ENCODE results near the gene GMPPA.
A peak's percentile ranks its signal among the peaks of the same experiment; 100 is the strongest.

GMPPA gene

DNA sequence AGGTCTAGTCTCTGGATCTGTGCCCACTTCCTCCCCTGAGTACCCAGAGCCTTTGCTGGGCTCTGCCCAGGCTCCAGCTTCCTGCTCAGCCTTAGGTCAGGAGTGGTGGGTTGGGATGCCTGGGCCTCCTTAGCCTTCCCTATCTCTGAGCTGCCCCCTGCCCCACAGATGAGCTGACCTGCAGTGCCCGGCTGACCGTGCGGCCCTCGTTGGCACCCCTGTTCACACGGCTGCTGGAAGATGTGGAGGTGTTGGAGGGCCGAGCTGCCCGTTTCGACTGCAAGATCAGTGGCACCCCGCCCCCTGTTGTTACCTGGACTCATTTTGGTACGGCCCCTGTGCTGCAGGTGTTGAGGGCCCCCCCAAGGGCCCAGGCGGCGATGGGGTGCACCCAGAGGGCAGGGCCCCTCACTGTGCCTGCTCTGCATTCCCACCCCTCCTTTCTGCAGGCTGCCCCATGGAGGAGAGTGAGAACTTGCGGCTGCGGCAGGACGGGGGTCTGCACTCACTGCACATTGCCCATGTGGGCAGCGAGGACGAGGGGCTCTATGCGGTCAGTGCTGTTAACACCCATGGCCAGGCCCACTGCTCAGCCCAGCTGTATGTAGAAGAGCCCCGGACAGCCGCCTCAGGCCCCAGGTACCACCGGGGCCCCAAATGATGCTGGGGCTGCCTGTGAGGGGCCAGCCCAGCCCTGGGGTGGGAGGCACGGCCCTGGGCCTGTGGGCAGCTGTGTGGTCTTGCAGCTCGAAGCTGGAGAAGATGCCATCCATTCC lies 30.1 kb upstream of the GMPPA start:
- no peak for DNase-seq (ENCODE audit: low read depth)

DNA sequence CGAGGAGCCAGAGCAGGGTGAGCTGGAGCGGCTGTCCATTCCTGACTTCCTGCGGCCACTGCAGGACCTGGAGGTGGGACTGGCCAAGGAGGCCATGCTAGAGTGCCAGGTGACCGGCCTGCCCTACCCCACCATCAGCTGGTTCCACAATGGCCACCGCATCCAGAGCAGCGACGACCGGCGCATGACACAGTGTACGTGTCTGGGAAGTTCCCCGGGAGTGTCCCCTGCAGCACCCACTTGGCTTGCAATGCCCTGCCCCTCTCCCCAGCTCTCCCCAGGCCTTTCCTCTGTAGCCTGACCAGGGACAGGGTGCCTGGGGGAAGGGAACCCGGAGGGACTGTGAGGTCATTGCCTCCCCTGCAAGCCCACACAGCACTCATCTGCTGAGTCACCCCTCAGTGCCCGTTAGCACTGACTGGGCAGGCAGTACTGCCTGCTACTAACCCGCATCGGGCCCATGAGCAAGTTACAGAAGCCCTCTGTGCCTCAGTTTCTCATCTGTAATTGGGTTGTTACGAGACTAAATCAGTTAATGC lies 29.4 kb upstream of the GMPPA start:
- DNase-seq (ENCODE audit: low read depth), result no peak

DNA sequence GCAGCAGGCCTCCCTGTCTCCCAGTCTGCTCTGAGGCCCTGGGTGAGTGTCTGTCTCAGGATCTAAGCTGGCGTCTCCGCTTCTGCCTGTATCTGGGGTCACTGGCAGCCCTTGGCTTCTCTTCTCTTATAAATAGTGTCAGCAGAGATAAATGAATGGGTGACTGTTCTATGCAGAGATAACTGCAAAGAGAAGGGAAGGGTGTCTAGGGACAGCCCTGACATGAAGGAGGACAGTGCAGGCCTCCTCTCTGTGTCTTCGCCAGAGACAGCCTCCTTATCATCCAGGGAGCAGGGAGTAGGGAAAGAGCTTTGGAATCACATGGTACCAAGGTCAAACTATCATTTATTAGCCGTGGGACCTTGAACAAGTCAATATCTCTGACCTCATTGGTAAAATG lies 28.3 kb upstream of the GMPPA start:
- no peak for DNase-seq (ENCODE audit: low read depth)

DNA sequence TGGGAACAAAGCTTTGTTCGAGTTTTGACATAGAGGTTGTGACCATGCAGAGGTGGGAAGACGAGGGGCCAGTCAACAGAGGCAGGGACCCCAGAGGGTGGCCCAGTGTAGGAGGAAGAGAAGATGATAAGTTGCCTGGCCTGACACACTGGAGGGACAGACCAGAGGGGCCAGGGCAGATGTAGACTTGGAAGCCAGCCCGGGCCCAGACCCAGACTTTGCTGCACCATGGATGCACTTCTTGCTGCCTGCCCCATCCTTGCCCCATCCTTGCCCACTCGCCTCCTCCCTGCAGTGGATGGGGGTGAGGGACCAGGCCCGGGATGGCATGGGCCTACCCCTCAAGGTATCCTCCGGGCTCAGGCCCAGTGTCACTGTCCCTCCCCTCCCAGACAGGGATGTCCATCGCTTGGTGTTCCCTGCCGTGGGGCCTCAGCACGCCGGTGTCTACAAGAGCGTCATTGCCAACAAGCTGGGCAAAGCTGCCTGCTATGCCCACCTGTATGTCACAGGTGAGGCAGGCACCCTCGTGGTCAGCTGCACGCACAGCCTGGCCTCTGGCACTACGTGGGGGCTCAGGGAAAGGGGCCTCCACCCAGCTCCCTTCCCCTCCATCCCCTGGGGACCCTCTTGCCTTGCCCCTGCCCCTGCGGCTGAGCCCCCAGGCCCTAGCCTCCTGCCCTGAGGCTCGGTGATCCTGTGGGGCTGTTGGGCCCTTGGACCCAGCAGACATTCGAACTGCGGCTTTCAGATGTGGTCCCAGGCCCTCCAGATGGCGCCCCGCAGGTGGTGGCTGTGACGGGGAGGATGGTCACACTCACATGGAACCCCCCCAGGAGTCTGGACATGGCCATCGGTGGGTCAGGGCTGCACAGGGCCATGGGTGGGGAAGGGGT lies 27.0 kb upstream of the GMPPA start:
- DNase-seq (ENCODE audit: low read depth), result no peak

DNA sequence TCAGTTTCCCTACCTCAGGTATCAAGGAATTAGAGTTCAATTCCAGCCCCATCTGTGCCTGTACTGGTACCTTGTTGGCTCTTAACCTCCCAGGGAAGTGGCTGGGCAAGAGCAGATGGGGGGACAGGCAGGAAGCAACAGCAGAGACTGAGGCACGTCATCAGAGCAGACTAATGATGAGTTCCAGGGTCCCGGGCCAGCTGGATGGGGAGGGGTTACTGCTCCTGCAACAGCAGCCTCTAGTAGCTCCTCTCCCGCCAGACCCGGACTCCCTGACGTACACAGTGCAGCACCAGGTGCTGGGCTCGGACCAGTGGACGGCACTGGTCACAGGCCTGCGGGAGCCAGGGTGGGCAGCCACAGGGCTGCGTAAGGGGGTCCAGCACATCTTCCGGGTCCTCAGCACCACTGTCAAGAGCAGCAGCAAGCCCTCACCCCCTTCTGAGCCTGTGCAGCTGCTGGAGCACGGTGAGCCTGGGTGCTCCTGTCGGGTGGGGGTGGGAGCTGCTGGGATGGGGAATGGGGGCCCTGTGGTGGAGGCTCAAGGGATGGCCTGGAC lies 26.0 kb upstream of the GMPPA start:
- DNase-seq (ENCODE audit: low read depth), result no peak

- DNase-seq (ENCODE audit: low read depth), result no peak
Observed at GRCh38 chr2:219473511-219473910, 25.2 kb upstream of the GMPPA start.

DNA sequence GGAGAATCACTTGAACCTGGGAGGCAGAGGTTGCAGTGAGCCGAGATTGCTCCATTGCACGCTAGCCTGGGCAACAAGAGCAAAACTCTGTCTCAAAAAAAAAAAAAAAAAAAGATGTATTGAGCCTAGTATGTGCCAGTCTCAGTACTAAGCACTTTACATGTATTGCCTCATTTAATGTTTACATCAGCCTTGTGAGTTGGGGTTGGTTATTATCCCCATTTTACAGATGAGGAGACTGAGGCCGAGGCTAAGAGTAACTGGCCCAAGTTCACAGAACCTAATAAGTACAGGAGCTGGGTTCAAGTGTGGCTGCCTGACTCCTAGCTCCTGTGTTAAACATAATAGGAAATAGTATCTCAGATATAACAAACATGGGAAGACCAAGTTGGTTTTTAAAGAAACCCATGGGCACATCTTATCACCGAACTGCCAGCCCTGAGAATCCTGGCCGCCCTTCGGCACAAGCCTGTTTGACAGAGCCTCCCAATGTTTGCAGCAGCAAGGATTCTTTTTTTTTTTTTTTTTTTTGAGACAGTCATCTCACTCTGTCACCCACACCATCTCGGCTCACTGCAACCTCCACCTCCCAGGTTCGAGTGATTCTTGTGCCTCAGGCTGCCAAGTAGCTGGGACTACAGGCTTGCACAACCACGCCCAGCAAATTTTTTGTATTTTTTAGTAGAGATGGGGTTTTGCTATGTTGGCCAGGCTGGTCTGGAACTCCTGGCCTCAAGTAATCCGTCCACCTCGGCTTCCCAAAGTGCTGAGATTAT lies 24.2 kb upstream of the GMPPA start:
- no peak for DNase-seq (ENCODE audit: low read depth)

DNA sequence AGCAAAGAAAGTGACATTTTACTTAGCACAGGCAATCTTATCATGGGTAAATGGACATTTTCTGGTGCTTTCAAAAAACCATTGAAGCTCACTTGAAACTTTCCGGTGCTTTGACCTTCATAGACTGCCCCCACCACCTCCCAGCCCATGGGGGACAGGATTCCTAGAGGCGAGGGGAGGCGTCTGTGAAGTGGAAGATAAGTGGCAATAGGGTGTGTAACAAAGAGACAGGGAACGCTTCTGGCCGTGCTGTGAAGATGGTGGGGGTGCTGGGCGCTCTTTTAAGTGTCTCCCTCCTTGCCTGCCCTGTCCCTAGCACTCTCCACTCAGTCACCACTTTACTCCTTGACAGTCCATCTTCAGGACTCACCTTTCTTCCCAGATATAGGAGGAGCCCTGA lies 23.4 kb upstream of the GMPPA start:
- no peak for DNase-seq (ENCODE audit: low read depth)

DNA sequence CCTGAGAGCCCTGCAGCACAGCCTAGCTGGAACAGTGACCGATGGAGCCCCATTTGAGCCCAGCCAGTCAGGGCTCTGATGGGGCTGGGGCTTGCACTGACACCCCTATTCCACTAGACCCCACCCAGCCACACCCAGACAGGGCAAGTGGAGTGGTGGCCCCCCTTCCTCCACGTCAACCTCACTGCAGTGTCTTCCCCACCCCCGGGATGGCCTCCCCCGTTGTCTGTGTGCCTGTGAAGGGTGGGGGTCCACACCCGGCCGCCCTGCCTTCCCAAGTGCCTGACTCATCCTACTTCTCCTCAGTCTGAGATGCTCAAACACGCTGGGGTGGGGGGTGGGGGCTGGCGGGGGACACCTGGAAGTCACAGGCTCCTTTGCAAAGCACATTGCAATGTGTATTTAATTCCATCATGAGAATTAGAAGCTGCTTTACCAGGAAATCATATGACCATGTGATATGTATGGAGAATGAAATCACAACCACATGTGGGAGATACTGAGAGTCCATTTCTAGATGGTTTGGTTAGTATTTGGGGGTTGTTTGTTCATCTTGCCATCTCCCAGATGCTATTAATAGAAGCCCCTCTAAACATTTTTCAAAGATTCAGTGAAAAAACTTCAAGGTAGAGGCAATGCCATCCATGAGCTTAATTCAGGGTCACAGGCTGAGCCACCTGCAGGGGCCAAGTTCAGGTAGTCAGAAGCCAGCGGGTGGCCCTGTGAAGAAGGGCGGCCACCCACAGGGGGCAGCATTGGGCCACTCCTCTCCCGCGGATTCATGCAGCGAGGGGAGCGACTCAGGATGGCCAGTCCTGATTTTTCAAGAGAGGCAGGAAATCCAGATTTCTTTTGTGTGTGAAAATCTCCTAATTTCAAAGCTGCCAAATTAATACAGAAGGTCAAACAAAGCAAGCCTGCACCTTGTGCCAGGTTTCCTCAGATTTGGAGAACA lies 22.7 kb upstream of the GMPPA start:
- DNase-seq (ENCODE audit: low read depth), result peak; percentile 48

- no peak for DNase-seq (ENCODE audit: low read depth)
Observed at GRCh38 chr2:219476652-219477151, 22.0 kb upstream of the GMPPA start.

DNA sequence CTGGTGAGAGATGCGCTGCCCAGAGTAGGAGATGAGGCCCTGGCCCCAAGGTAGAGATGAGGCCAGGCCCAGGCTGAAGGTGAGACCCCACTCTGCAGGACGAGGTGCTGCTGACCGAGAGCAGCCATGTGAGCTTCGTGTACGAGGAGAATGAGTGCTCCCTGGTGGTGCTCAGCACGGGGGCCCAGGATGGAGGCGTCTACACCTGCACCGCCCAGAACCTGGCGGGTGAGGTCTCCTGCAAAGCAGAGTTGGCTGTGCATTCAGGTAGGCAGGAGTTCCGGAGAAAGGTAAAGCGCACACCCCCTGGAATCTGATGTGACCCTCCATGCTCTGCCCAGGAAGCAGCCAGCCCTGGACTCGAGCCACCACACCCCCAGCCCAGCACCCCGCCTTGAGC lies 21.5 kb upstream of the GMPPA start:
- no peak for DNase-seq (ENCODE audit: low read depth)

- no peak for DNase-seq (ENCODE audit: low read depth)
Observed at GRCh38 chr2:219477815-219478214, 20.9 kb upstream of the GMPPA start.

GRCh38 chr2:219478916-219479315 lies 19.8 kb upstream of the GMPPA start:
- no peak for DNase-seq (ENCODE audit: low read depth)

- no peak for DNase-seq (ENCODE audit: low read depth)
Observed at GRCh38 chr2:219480004-219480403, 18.7 kb upstream of the GMPPA start.

- DNase-seq (ENCODE audit: low read depth), result no peak
Observed at GRCh38 chr2:219482674-219483405, 15.9 kb upstream of the GMPPA start.

GRCh38 chr2:219483451-219484342 lies 15.0 kb upstream of the GMPPA start:
- DNase-seq (ENCODE audit: low read depth), result no peak

GRCh38 chr2:219484343-219485200 lies 14.1 kb upstream of the GMPPA start:
- no peak for DNase-seq (ENCODE audit: low read depth)

DNA sequence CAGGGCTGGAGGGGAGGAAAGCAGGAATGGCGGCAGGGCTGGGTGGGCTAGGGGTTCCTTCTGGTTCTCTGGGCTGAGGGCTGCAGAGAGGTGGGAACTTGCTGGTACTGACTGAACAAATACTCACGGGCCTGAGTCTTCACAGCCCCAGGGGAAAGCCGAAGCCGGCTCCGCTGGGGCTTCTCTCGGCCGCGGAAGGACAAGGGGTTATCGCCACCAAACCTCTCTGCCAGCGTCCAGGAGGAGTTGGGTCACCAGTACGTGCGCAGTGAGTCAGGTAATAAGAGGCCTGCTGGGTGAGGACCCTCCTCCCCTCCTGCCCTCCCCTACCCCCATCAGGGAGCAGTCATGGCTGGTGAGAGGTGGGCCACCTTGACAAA lies 13.5 kb upstream of the GMPPA start:
- DNase-seq (ENCODE audit: low read depth), result no peak
